Mesendoderm (in vitro differentiated cells): ENCODE results near the gene TBC1D4.
"Not testable (repeated sequence)": the region's sequence is repeated elsewhere in the genome, so short reads cannot be mapped to it uniquely, and the experiment has no call there.

Source experiments
- DNase-seq: peaks from one replicate; pipeline ENCODE4 v3.0.0; 2013
- H2AK5ac ChIP-seq: 2 replicates; pipeline ENCODE4 v1.6.1; 2013; ENCODE audit warnings: low read length, inconsistent platforms
- H2BK120ac ChIP-seq: 2 replicates; pipeline ENCODE4 v1.6.1; 2013; ENCODE audit warnings: low read depth, mild to moderate bottlenecking, low read length, moderate library complexity, mixed read lengths
- H2BK15ac ChIP-seq: replicated peaks from 2 replicates; pipeline ENCODE4 v1.6.1; 2013; ENCODE audit warnings: low read depth, mild to moderate bottlenecking, moderate library complexity
- H2BK5ac ChIP-seq: 2 replicates; pipeline ENCODE4 v1.6.1; 2013; ENCODE audit warnings: low read length, inconsistent platforms
- H3K18ac ChIP-seq: 2 replicates; pipeline ENCODE4 v1.6.1; 2013; ENCODE audit warnings: mild to moderate bottlenecking, low read length, mixed read lengths
- H3K23ac ChIP-seq: one replicate; pipeline ENCODE4 v1.6.1; 2013; ENCODE audit warnings: low read length
- H3K27ac ChIP-seq: 2 replicates; pipeline ENCODE4 v1.5.1; 2013; ENCODE audit warnings: low read depth, mild to moderate bottlenecking, inconsistent platforms, low read length, moderate library complexity
- H3K27me3 ChIP-seq: 2 replicates; pipeline ENCODE4 v1.6.1; 2013; ENCODE audit warnings: low read length, control low read depth, mild to moderate bottlenecking, inconsistent platforms; ENCODE audit not compliant: insufficient read depth, poor library complexity
- H3K36me3 ChIP-seq: 2 replicates; pipeline ENCODE4 v1.6.1; 2013; ENCODE audit warnings: low read length, inconsistent platforms; ENCODE audit not compliant: control insufficient read depth, insufficient read depth
- H3K4ac ChIP-seq: one replicate; pipeline ENCODE4 v1.6.1; 2013; ENCODE audit warnings: low read depth, mild to moderate bottlenecking, low read length, moderate library complexity
- H3K4me1 ChIP-seq: 2 replicates; pipeline ENCODE4 v1.6.1; 2013; ENCODE audit warnings: low read depth, low read length, inconsistent platforms; ENCODE audit not compliant: control insufficient read depth
- H3K4me2 ChIP-seq: 2 replicates; pipeline ENCODE4 v1.6.1; 2013; ENCODE audit warnings: low read length
- H3K4me3 ChIP-seq: 2 replicates; pipeline ENCODE4 v1.5.1; 2013; ENCODE audit warnings: mild to moderate bottlenecking, low read length
- H3K56ac ChIP-seq: one replicate; pipeline ENCODE4 v1.6.1; 2013; ENCODE audit warnings: low read length
- H3K79me1 ChIP-seq: 2 replicates; pipeline ENCODE4 v1.6.1; 2013; ENCODE audit warnings: low read length, inconsistent platforms
- H3K79me2 ChIP-seq: 2 replicates; pipeline ENCODE4 v1.6.1; 2013; ENCODE audit warnings: mild to moderate bottlenecking, low read length; ENCODE audit not compliant: control insufficient read depth, insufficient read depth
- H3K9ac ChIP-seq: 2 replicates; pipeline ENCODE4 v1.6.1; 2013; ENCODE audit warnings: low read length, inconsistent platforms
- H4K5ac ChIP-seq: one replicate; pipeline ENCODE4 v1.6.1; 2013; ENCODE audit warnings: low read length
- H4K8ac ChIP-seq: one replicate; pipeline ENCODE4 v1.6.1; 2013; ENCODE audit warnings: low read depth, mild to moderate bottlenecking, control low read depth, low read length, moderate library complexity
- WGBS: extraction: QIAGEN DNeasy Blood & Tissue Kit; methylation state at CpG from one replicate; pipeline ENCODE4 v1.1.7; 2013; ENCODE audit warnings: low lambda C conversion rate, missing lambda C conversion rate; ENCODE audit not compliant: insufficient coverage; ENCODE audit errors: extremely low coverage; 5-methylcytosine and 5-hydroxymethylcytosine counted together

TBC1D4 gene

DNA sequence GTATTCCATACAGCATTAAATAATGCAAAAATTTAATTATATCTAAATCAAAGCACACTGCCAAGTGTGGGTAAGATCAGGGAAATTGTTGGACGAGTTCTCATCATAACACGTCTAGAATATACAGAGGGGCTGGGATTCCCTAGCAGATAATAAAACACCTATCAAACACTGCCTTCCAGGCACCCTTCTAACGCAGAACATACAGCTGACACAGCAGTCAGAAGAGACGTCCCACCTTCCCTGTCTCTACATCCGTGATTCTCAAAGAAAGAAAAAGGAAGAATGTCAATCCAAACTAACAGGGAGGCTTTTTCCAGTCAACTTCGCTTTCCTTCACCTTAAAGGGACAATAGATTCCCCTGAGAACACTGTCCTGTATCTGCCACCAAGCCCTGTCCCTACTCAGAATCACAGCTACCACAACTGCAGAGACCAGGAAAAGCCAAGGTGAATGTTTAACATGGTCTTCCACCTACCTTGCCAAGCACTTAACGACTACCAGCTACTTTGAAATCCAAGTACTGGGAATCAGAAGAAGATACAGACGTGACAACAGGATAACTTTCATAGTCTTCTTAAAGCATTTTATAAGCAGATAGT lies 38.5 kb downstream of the TBC1D4 start:
- Histone ChIP-seq H3K4me3 (no peak overlapping the region), H3K23ac (no peak overlapping the region), H4K8ac (no peak overlapping the region), H3K56ac (no peak overlapping the region), H3K79me1 (no peaks in the 10 kb centered on the region), H2BK120ac (no peak overlapping the region), H3K4me2 (no peak overlapping the region), H3K18ac (no peak overlapping the region), H3K27me3 (no peaks in the 10 kb centered on the region), H2BK5ac (no peak overlapping the region), H3K9ac (no peak overlapping the region), H4K5ac (no peak overlapping the region), H2AK5ac (no peak overlapping the region), H2BK15ac (no peak overlapping the region), H3K27ac (no peak overlapping the region), H3K36me3 (no peaks in the 10 kb centered on the region), H3K4ac (no peak overlapping the region), H3K4me1 (no peaks in the 10 kb centered on the region), H3K79me2 (no peaks in the 10 kb centered on the region)
- WGBS = no CpG with 5 or more reads among the region's 8 CpGs
- no peak for DNase-seq

DNA sequence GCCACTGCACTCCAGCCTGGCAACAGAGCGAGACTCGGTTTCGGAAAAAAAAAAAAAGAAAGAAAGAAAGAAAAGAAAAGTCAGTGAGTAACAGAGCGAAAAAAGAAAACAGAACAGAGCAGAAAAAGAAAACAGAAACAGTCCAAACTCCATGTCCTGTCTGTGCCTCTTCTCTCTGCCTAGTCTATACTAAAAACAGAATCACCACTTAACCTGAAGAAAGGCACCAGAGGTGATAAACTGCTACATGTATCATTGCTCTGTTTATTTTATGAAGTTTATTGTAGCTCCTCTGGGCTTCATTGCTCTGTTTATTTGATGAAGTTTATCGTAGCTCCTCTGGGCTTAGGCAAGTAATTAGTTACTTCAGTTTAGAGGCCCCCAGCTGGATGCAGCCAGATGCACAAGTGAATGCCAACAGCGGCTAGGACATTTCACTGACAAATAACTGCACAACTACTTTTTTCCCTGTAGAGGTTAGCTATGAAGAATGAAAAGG lies 39.2 kb downstream of the TBC1D4 start:
- no peak overlapping the region for H4K5ac ChIP-seq
- H3K4ac ChIP-seq = no peak overlapping the region
- DNase-seq = no peak

DNA sequence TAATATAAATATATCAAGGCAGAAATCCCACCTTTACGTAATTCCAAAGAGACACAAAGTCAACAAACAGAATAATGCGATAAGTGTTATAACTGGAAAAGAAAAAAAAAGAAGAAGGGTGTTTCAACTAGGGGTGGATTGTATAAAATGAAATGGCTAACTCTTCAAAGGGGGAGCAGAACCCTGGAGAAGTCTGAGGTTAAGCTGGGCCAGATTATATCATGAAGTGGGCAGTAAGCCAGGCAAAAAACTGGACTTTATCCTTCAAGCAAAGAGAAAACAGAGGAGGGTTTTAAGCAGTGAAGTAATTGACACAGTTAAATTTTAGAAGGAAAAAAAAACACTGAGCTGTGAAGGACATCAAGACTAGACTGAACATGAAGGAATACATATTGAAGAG lies 41.9 kb downstream of the TBC1D4 start:
- Histone ChIP-seq H2AK5ac (no peak overlapping the region), H3K36me3 (no peaks in the 10 kb centered on the region), H4K8ac (no peak overlapping the region), H2BK5ac (no peak overlapping the region), H3K79me2 (no peaks in the 10 kb centered on the region), H4K5ac (no peak overlapping the region), H3K4ac (no peak overlapping the region), H3K27ac (no peak overlapping the region), H3K9ac (no peak overlapping the region), H2BK120ac (no peak overlapping the region), H3K4me2 (no peak overlapping the region), H3K79me1 (no peaks in the 10 kb centered on the region), H3K4me3 (no peak overlapping the region), H3K4me1 (no peaks in the 10 kb centered on the region), H2BK15ac (no peak overlapping the region), H3K56ac (no peak overlapping the region), H3K23ac (no peak overlapping the region), H3K27me3 (no peaks in the 10 kb centered on the region), H3K18ac (no peak overlapping the region)
- DNase-seq = no peak
- no CpG with 5 or more reads among the region's 2 CpGs for WGBS

More for the DNA sequence above, 39.2 kb downstream of the TBC1D4 start:
- Histone ChIP-seq H3K27ac (no peak overlapping the region), H3K23ac (no peak overlapping the region), H2AK5ac (no peak overlapping the region), H3K56ac (no peak overlapping the region), H3K4me1 (no peaks in the 10 kb centered on the region), H2BK5ac (no peak overlapping the region), H4K8ac (no peak overlapping the region), H3K36me3 (no peaks in the 10 kb centered on the region), H3K27me3 (no peaks in the 10 kb centered on the region), H3K79me2 (no peaks in the 10 kb centered on the region), H3K18ac (no peak overlapping the region), H2BK120ac (no peak overlapping the region), H3K9ac (no peak overlapping the region), H3K4me3 (no peak overlapping the region), H3K79me1 (no peaks in the 10 kb centered on the region), H2BK15ac (no peak overlapping the region), H3K4me2 (no peak overlapping the region)
- no CpG with 5 or more reads among the region's 6 CpGs for WGBS

DNA sequence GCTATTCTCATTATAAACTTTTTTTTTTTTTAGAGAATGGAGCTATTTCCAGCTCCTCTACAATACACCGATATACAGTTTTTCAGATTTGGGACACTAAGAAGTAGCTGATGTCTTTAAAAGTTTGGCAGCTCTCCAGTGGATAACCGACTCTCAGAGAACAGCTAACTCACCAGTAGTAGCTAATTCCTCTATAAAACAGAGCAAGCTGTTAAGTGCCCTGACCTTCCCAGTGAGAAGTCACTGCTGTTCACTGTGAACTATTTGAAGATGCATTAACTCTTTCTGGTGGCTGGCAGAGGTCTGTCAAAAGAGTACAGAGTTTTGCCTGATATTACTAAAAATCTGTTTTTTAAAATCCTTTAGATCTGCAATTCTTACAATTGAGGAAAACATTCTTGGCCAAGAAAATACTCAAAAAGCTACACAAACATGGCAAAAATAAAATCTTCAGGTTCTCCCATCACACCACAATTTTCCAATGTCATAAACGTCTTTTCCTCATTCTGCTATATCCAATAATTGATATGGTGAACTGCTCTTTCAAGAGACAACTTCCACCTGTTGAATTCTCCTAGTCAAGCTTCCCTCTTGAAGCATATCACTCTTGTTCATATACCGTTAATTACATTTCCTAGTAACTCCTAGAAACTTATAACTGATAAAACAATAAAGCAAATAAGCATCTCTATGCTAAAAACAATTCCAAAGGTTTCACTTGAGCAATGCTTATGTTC lies 44.2 kb downstream of the TBC1D4 start:
- Histone ChIP-seq H2BK15ac (no peak overlapping the region), H3K4me2 (no peak overlapping the region)

DNA sequence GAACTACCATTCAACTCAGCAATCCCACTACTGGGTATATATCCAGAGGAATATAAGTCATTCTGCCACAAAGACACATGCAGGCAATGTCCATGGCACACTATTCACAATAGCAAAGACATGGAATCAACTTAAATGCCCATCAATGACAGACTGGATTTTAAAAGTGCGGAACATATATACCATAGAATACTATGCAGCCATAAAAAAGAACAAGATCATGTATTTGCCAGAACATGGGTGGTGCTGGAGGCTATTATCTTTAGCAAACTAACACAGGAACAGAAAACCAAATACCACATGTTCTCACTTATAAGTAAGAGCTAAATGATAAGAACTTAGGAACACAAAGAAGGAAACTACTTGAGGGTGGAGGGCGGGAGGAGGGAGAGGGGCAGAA lies 47.8 kb downstream of the TBC1D4 start:
- not testable (repeated sequence) for H2BK120ac ChIP-seq, H3K4me2 ChIP-seq, H3K4me1 ChIP-seq, H3K4me3 ChIP-seq, H3K79me2 ChIP-seq, H4K5ac ChIP-seq, H2BK5ac ChIP-seq, H3K9ac ChIP-seq, H3K27ac ChIP-seq, H2AK5ac ChIP-seq, H3K23ac ChIP-seq, H3K18ac ChIP-seq, H3K36me3 ChIP-seq, H3K27me3 ChIP-seq, DNase-seq, H4K8ac ChIP-seq, H3K56ac ChIP-seq, H2BK15ac ChIP-seq, H3K79me1 ChIP-seq, H3K4ac ChIP-seq
- no CpG with 5 or more reads among the region's 2 CpGs for WGBS

More for the DNA sequence above, 44.2 kb downstream of the TBC1D4 start:
- no peak overlapping the region for H3K18ac ChIP-seq
- H2BK5ac ChIP-seq = no peak overlapping the region
- no peak for DNase-seq
- H3K4ac ChIP-seq = no peak overlapping the region
- H3K27ac ChIP-seq = no peak overlapping the region
- H3K4me3 ChIP-seq = no peak overlapping the region
- no peak overlapping the region for H3K56ac ChIP-seq
- H3K27me3 ChIP-seq = no peaks in the 10 kb centered on the region
- H3K9ac ChIP-seq = no peak overlapping the region
- H3K36me3 ChIP-seq = no peaks in the 10 kb centered on the region
- H4K5ac ChIP-seq = no peak overlapping the region
- peaks cover 2% of the 10 kb centered on the region for H3K79me2 ChIP-seq
- peaks cover 2% of the 10 kb centered on the region for H3K79me1 ChIP-seq
- H4K8ac ChIP-seq = no peak overlapping the region
- no peaks in the 10 kb centered on the region for H3K4me1 ChIP-seq
- H3K23ac ChIP-seq = no peak overlapping the region
- WGBS = no CpG with 5 or more reads among the region's 4 CpGs
- H2AK5ac ChIP-seq = no peak overlapping the region
- H2BK120ac ChIP-seq = no peak overlapping the region
